HEK293 (cell line): Measurements from ENCODE around the gene IFT43.

ENCODE experiments used
- SALL2 ChIP-seq: fragments of 450-650 bp; formaldehyde crosslinking; IDR thresholded peaks from 2 replicates; pipeline ENCODE4 v1.5.0; 2017; ENCODE audit warnings: missing biosample characterization, mild to moderate bottlenecking, missing genetic modification characterization, borderline replicate concordance
- ZBTB17 ChIP-seq: fragments of 450-650 bp; formaldehyde crosslinking; IDR thresholded peaks from 2 replicates; pipeline ENCODE4 v1.5.1; 2016; ENCODE audit warnings: missing biosample characterization, missing genetic modification characterization
- ZBTB7A ChIP-seq: fragments of 450-650 bp; formaldehyde crosslinking; IDR thresholded peaks from 2 replicates; pipeline ENCODE4 v1.5.1; 2016; ENCODE audit warnings: low read depth, missing biosample characterization, missing genetic modification characterization
- ZNF132 ChIP-seq: fragments of 450-650 bp; formaldehyde crosslinking; IDR thresholded peaks from 2 replicates; pipeline ENCODE4 v1.5.1; 2017; ENCODE audit warnings: missing biosample characterization, missing genetic modification characterization, borderline replicate concordance
- ZNF18 ChIP-seq: fragments of 450-650 bp; formaldehyde crosslinking; IDR thresholded peaks from 2 replicates; pipeline ENCODE4 v1.5.1; 2016; ENCODE audit warnings: missing biosample characterization, missing genetic modification characterization
- ZNF24 ChIP-seq: fragments of 450-650 bp; formaldehyde crosslinking; IDR thresholded peaks from 2 replicates; pipeline ENCODE4 v1.5.1; 2016; ENCODE audit warnings: missing biosample characterization, missing genetic modification characterization
- ZNF274 ChIP-seq, 2 experiments: fragments of 200-500 bp in 1 of 2; fragments of 450-650 bp in 1 of 2; sonication (Bioruptor generic) in 1 of 2; formaldehyde crosslinking in 1 of 2; IDR thresholded peaks; 2 replicates each; pipeline versions ENCODE4 v1.5.1 to v1.6.1; 2014 to 2016; ENCODE audit warnings: borderline replicate concordance in 1 of 2, inconsistent platforms in 1 of 2, low read length in 1 of 2, missing biosample characterization in 1 of 2, missing genetic modification characterization in 1 of 2
- ZNF311 ChIP-seq: fragments of 450-650 bp; formaldehyde crosslinking; IDR thresholded peaks from 2 replicates; pipeline ENCODE4 v1.5.1; 2017; ENCODE audit warnings: missing biosample characterization, missing genetic modification characterization, borderline replicate concordance
- ZNF350 ChIP-seq: fragments of 450-650 bp; formaldehyde crosslinking; IDR thresholded peaks from 2 replicates; pipeline ENCODE4 v1.5.0; 2017; ENCODE audit warnings: missing biosample characterization, mild to moderate bottlenecking, missing genetic modification characterization
- ZNF404 ChIP-seq: fragments of 450-650 bp; formaldehyde crosslinking; IDR thresholded peaks from 2 replicates; pipeline ENCODE4 v1.5.1; 2017; ENCODE audit warnings: missing biosample characterization, missing genetic modification characterization
- ZNF747 ChIP-seq: fragments of 450-650 bp; formaldehyde crosslinking; IDR thresholded peaks from 2 replicates; pipeline ENCODE4 v1.5.1; 2016; ENCODE audit warnings: missing biosample characterization, missing genetic modification characterization
- ZNF776 ChIP-seq: fragments of 450-650 bp; formaldehyde crosslinking; IDR thresholded peaks from 2 replicates; pipeline ENCODE4 v1.5.0; 2017; ENCODE audit warnings: missing biosample characterization, missing genetic modification characterization, borderline replicate concordance
- TF ChIP-seq, protein P1 (sequence below): fragments of 450-650 bp; formaldehyde crosslinking; IDR thresholded peaks from 2 replicates; pipeline ENCODE4 v1.5.1; 2016; ENCODE audit warnings: missing biosample characterization, missing genetic modification characterization

DNA sequence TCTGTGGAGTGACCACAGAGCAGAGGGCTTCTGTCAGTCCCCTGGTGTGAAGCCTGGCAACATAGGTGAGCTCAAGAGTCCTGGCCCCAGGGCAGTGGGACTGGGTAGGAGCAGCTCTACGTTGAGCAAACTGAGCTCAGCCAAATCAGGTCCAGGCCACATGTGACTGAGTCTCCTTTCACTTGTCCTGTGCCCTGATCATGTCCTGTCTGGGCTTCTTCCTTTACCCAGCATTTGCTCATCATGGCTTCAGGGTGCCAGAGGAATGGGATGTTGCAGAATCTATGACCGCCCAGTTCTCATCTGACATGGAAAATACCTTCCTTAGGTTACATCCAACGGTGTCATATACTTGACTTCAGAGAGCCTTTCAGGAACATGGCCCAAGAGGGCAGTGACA is 99.8 kb downstream of the IFT43 start:
- no peak for TF ChIP-seq ZBTB17
- TF ChIP-seq ZNF18 (tag by site-specific recombination): no peak
- no peak for TF ChIP-seq ZNF24 (tag by site-specific recombination)
- no peak for TF ChIP-seq ZNF274 (IDR thresholded peaks at IDR 0.05; ENCODE audit: low read length)
- no peak for TF ChIP-seq ZNF274 (tag by site-specific recombination; IDR thresholded peaks at IDR 0.05; ENCODE audit: borderline replicate concordance)
- no peak for TF ChIP-seq ZBTB7A (tag by site-specific recombination)
- TF ChIP-seq, protein P1, sequence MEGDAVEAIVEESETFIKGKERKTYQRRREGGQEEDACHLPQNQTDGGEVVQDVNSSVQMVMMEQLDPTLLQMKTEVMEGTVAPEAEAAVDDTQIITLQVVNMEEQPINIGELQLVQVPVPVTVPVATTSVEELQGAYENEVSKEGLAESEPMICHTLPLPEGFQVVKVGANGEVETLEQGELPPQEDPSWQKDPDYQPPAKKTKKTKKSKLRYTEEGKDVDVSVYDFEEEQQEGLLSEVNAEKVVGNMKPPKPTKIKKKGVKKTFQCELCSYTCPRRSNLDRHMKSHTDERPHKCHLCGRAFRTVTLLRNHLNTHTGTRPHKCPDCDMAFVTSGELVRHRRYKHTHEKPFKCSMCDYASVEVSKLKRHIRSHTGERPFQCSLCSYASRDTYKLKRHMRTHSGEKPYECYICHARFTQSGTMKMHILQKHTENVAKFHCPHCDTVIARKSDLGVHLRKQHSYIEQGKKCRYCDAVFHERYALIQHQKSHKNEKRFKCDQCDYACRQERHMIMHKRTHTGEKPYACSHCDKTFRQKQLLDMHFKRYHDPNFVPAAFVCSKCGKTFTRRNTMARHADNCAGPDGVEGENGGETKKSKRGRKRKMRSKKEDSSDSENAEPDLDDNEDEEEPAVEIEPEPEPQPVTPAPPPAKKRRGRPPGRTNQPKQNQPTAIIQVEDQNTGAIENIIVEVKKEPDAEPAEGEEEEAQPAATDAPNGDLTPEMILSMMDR: no peak
- no peak for TF ChIP-seq ZNF311
- TF ChIP-seq ZNF747 (tag by site-specific recombination): no peak
- TF ChIP-seq SALL2: no peak
- TF ChIP-seq ZNF350: no peak
- TF ChIP-seq ZNF776 (tag by site-specific recombination): no peak
- no peak for TF ChIP-seq ZNF132 (tag by site-specific recombination)
- no peak for TF ChIP-seq ZNF404
